Coronary artery (tissue), 2 donors: ENCODE data around the gene CFAP58.

ENCODE experiments used
- DNase-seq: peaks from one replicate; pipeline ENCODE4 v3.0.0-alpha.2; 2017; ENCODE audit warnings: low spot score
- H3K27ac ChIP-seq, 2 donors: fragments of 200-600 bp; sonication (generic); one replicate each; pipeline ENCODE4 v1.5.1; 2016 to 2019
- H3K4me3 ChIP-seq: fragments of 200-600 bp; sonication (generic); 2 replicates; pipeline ENCODE4 v1.5.1; 2016; ENCODE audit warnings: mild to moderate bottlenecking, moderate library complexity
- CTCF ChIP-seq: fragments of 200-600 bp; sonication (generic); IDR thresholded peaks from one replicate; pipeline ENCODE4 v1.5.1; 2019; ENCODE audit warnings: antibody characterized with exemption

The CFAP58 gene

DNA sequence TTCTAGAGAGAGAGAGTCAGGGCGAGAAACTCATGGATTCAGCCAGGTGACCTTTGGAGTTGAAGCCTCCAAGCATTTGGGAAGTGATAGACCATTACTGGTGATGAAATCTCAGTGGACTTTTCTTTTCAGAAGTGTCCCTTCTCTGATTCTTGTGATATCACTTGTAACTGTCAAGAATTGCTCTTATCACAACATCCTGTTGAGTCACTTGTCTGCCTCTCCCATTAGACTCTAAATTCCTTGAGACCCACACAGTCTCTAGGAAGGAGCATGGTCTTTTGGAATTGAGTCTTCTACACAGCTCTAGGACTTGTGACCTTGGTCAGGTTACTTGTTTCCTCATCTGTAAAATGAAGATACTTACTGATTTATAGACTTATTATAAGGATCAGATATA, 81.0 kb downstream of the CFAP58 start:
- no peak for TF ChIP-seq CTCF
- DNase-seq = no peak
- H3K27ac ChIP-seq = no peak overlapping the region
- H3K4me3 ChIP-seq = no peak overlapping the region

DNA sequence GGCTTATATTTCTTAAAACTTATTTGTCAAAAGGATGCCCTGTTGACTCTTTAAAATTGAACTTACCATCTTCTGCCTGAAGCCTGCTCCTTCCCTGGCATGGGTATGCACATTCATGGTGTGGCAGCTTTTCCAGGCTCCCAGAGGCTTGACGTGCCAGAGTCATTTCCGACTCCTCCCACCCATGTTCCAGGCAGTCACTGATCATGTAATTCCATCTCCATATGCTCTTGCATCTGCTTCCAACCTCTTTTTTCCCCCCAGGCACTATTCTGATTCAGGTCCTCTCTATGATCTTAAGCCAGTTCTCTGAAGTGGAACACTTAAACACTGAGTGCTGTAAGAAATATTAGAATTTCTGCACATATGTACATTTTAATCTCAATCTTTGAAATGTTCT, 82.2 kb downstream of the CFAP58 start:
- no peak for DNase-seq
- Histone ChIP-seq H3K27ac (no peak overlapping the region), H3K4me3 (no peak overlapping the region)
- TF ChIP-seq CTCF = no peak

- DNase-seq = no peak
- TF ChIP-seq CTCF = no peak
- no peak overlapping the region for H3K27ac ChIP-seq
- no peak overlapping the region for H3K4me3 ChIP-seq
Measured at GRCh38 chr10:104437226-104437625, 83.6 kb downstream of the CFAP58 start.

DNA sequence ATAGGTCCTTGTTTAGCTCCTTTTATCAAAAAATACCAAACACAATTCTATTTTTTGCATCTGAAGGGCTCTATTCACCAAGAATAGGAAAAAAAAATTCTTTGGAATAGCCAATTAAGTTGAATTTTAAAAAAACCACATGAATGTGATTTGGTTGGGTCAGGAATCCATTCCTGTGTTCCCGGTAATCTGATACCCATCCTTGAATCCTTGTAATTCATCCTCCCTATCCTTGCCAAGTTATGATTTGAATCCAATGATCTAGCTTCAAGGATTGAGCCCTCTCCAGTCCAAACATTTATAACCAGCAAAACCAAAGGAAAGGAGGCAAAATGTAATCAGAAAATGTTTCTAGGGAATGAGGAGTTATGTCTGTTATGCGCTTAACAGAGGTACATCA, 86.6 kb downstream of the CFAP58 start:
- no peak for TF ChIP-seq CTCF
- no peak for DNase-seq
- Histone ChIP-seq H3K27ac (no peak overlapping the region), H3K4me3 (no peak overlapping the region)

DNA sequence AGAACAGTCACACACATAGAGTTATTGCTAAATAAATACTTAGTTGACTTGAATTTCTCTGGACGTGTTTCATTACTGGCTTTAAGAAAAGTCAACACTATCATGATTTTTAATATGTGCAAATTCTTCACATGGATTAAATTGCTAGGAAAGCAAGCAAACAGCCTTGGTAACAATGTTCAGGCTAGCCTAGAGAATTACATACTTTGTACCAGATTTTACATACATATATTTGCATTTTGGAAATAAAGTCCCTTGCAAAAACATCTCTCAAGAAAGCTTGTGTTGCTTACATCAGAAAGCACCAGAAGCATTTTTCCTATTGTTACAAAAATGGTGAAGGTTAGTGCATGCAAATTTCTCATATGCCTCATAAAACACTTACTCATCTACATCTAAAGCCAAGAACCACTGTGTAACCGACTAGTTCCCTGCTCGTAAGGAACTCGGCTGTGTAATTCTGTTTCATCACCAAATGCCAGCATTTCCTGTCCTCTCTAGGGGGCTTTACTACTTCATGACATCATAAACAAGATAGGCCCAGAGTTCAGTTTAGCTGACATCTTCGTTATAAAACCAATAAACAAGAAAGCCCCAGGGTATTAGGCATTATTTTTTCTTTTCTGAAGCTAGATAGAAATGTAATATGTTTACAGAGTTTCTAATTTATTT, 87.8 kb downstream of the CFAP58 start:
- DNase-seq = no peak
- Histone ChIP-seq H3K27ac (no peak overlapping the region), H3K4me3 (no peak overlapping the region)
- no peak for TF ChIP-seq CTCF

DNA sequence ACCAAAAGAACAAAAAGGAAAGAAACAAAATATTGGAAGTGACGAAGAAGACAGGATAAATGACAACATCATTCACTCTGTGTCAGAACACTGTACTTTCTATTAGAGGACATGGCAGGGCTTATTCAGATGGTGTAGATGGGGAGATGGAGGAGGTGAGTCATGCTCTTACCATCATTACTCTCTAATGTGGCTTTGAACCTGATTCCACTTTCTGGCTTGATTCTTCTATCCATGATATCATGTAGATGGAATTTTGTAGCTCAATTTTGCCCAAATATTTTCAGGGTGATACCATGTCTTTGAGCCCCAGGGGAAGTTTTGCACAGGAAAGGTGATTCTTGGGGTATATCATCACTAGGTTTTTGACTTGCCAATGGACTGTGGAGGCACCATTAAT, 91.7 kb downstream of the CFAP58 start:
- no peak for TF ChIP-seq CTCF
- DNase-seq = no peak

GRCh38 chr10:104446151-104446550, 92.5 kb downstream of the CFAP58 start:
- TF ChIP-seq CTCF = no peak
- Histone ChIP-seq H3K4me3 (no peak overlapping the region), H3K27ac (no peak overlapping the region)
- no peak for DNase-seq

More for the DNA sequence above, 91.7 kb downstream of the CFAP58 start:
- Histone ChIP-seq H3K4me3 (no peak overlapping the region), H3K27ac (no peak overlapping the region)
